ENCODE measurements around the gene PFKM. TPM values are rescaled to one million over a fixed set of nuclear protein-coding genes. Genes with fewer than 3 reads are reported as not detected.
A peak's percentile ranks its signal among the peaks of the same experiment; 100 is the strongest.

PFKM gene
- total and polyA plus RNA-seq, 9 of the 15 experiments (the other 6 are each of a cell fraction or from before 2014, with no cell fraction given) = 16.5 to 39.9 (median 31.7) TPM

DNA sequence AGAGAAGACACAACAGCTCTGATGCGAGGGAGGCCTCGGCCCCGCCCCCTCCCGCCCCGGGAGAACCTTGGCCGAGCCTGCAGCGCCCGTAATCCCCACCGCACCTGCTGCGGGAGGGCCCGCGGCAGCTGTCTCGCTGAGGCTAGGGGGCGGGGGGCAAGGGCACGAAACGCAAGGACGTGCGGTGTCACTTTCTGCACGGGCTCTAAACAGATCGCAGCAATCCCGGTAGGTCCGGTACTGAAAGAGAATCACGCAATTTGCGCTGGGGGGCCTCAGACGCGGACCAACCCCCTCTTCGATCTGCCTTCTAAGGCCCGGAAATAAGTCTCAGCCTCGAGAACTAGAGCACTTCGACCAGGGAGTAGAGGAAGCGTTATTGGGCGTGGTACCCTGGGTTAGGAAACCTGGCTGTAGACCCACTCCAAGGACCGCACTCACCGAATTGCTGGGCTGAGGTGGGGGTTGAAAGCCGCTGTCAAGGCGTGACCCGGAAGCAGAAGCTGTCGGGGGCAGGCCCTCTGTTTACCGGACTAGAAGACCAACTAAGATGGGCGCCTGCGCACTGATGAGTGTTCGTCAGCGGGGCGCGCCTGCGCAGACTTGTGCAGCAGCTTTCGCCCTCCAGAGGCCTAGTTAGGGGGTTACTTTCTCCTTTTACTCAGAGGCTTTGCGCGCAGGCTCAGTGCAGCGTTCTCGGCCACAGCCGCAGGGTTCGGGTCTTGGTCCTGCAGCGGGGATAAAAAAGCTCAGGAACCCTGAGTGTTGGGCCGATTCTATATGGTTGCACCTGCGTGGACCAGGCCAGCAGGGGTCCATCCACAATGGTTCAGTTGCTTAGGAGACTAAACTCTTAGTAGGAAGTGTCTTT lies 38.1 kb downstream of the PFKM start, which contains the start of gene ASB8 (continued):
- TF ChIP-seq ZMIZ1 (IDR thresholded peaks at IDR 0.05; ENCODE audit: low read depth in 2 of 2, low read length in 2 of 2) (no peak), YY1 (IDR thresholded peaks at IDR 0.05; ENCODE audit: borderline replicate concordance in 1 of 3, control insufficient read depth in 1 of 3, extremely low read depth in 1 of 3, insufficient read depth in 3 of 3, insufficient read length in 1 of 3, insufficient replicate concordance in 2 of 3, low read depth in 1 of 3, low read length in 2 of 3) (peak in 2 of 3 experiments; percentile 15 to 48), NEUROD1 (IDR thresholded peaks at IDR 0.05; ENCODE audit: borderline replicate concordance, low read depth, low read length, partially characterized antibody) (peak; percentile 10), CBX3 (IDR thresholded peaks at IDR 0.05; ENCODE audit: borderline replicate concordance in 1 of 2, low read length in 2 of 2) (no peak; a peak in 1 of 3 replicates), POLR3G (IDR thresholded peaks at IDR 0.05; ENCODE audit: extremely low read depth, insufficient read length, insufficient replicate concordance) (no peak), ELF2 (CRISPR knock-in tag; IDR thresholded peaks at IDR 0.05) (no peak), CSDE1 (IDR thresholded peaks at IDR 0.05) (no peak), ZNF507 (tag; conservative IDR thresholded peaks at IDR 0.05) (no peak)
- TF ChIP-seq, protein P1, sequence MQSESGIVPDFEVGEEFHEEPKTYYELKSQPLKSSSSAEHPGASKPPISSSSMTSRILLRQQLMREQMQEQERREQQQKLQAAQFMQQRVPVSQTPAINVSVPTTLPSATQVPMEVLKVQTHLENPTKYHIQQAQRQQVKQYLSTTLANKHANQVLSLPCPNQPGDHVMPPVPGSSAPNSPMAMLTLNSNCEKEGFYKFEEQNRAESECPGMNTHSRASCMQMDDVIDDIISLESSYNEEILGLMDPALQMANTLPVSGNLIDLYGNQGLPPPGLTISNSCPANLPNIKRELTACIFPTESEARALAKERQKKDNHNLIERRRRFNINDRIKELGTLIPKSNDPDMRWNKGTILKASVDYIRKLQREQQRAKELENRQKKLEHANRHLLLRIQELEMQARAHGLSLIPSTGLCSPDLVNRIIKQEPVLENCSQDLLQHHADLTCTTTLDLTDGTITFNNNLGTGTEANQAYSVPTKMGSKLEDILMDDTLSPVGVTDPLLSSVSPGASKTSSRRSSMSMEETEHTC (IDR thresholded peaks at IDR 0.05) = no peak
- TF ChIP-seq, protein P2, sequence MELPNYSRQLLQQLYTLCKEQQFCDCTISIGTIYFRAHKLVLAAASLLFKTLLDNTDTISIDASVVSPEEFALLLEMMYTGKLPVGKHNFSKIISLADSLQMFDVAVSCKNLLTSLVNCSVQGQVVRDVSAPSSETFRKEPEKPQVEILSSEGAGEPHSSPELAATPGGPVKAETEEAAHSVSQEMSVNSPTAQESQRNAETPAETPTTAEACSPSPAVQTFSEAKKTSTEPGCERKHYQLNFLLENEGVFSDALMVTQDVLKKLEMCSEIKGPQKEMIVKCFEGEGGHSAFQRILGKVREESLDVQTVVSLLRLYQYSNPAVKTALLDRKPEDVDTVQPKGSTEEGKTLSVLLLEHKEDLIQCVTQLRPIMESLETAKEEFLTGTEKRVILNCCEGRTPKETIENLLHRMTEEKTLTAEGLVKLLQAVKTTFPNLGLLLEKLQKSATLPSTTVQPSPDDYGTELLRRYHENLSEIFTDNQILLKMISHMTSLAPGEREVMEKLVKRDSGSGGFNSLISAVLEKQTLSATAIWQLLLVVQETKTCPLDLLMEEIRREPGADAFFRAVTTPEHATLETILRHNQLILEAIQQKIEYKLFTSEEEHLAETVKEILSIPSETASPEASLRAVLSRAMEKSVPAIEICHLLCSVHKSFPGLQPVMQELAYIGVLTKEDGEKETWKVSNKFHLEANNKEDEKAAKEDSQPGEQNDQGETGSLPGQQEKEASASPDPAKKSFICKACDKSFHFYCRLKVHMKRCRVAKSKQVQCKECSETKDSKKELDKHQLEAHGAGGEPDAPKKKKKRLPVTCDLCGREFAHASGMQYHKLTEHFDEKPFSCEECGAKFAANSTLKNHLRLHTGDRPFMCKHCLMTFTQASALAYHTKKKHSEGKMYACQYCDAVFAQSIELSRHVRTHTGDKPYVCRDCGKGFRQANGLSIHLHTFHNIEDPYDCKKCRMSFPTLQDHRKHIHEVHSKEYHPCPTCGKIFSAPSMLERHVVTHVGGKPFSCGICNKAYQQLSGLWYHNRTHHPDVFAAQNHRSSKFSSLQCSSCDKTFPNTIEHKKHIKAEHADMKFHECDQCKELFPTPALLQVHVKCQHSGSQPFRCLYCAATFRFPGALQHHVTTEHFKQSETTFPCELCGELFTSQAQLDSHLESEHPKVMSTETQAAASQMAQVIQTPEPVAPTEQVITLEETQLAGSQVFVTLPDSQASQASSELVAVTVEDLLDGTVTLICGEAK (IDR thresholded peaks at IDR 0.05) = peak; percentile 93
- TF ChIP-seq, protein P2 (CRISPR knock-in tag; IDR thresholded peaks at IDR 0.05) = no peak
